22Rv1 (cell line): ENCODE data around the gene THADA.

Experiments
- CTCF ChIP-seq: fragments of 450-650 bp; IDR thresholded peaks from 2 replicates; pipeline ENCODE4 v1.5.1; 2017; ENCODE audit warnings: mild to moderate bottlenecking
- ZFX ChIP-seq: fragments of 450-650 bp; IDR thresholded peaks from 2 replicates; pipeline ENCODE4 v1.6.1; 2017; ENCODE audit warnings: antibody characterized with exemption, borderline replicate concordance

- TF ChIP-seq CTCF (no peak), ZFX (no peak)
Observed at GRCh38 chr2:43259512-43259911, 336.3 kb downstream of the THADA start.
